Ovary (tissue), 9 donors: Measurements from ENCODE around the gene ABCE1. TPM values are rescaled to one million over a fixed set of nuclear protein-coding genes. Genes with fewer than 3 reads are reported as not detected.

Source experiments
- DNase-seq, 5 donors: peaks; one replicate each; pipeline ENCODE4 v3.0.0-alpha.2; 2019 to 2020
- H3K27ac ChIP-seq, 2 donors: fragments of 200-600 bp; one replicate each; pipeline versions ENCODE4 v1.5.1 to v1.8.0; 2019 to 2022
- H3K27me3 ChIP-seq: fragments of 200-600 bp; one replicate; pipeline ENCODE4 v1.8.0; 2022
- H3K36me3 ChIP-seq: fragments of 200-600 bp; sonication (generic); one replicate; pipeline ENCODE4 v1.5.1; 2019
- H3K4me1 ChIP-seq: one replicate; pipeline ENCODE4 v1.8.1; 2013; ENCODE audit warnings: mild to moderate bottlenecking, moderate library complexity; ENCODE audit not compliant: insufficient read depth
- H3K4me3 ChIP-seq: fragments of 200-600 bp; sonication (generic); one replicate; pipeline ENCODE4 v1.5.1; 2017
- H3K9me3 ChIP-seq, 2 donors: fragments of 200-600 bp in 1 of 2; sonication (generic) in 1 of 2; one replicate each; pipeline versions ENCODE4 v1.5.1 to v1.8.1; 2013 to 2019; ENCODE audit warnings: mild to moderate bottlenecking in 1 of 2, moderate library complexity in 1 of 2
- CTCF ChIP-seq, 3 donors: fragments of 450-650 bp in 2 of 3; fragments of 200-600 bp in 1 of 3; IDR thresholded peaks; one replicate each; pipeline versions ENCODE4 v1.5.1 to v1.8.0; 2016 to 2022; ENCODE audit warnings: antibody characterized with exemption in 3 of 3, mild to moderate bottlenecking in 1 of 3
- EP300 ChIP-seq: sonication (generic); formaldehyde crosslinking; IDR thresholded peaks from one replicate; pipeline ENCODE4 v1.6.1; 2017; ENCODE audit warnings: antibody characterized with exemption
- POLR2A ChIP-seq: fragments of 450-650 bp; IDR thresholded peaks from one replicate; pipeline ENCODE4 v1.6.1; 2017; ENCODE audit warnings: antibody characterized with exemption, mild to moderate bottlenecking, moderate library complexity
- WGBS, 3 donors: extraction: QIAGEN DNeasy Blood & Tissue Kit in 1 of 3; methylation state at CpG; one replicate each; pipeline versions ENCODE4 v1.1.5 to v1.1.7; 2013 to 2017; 5-methylcytosine and 5-hydroxymethylcytosine counted together
- intact Hi-C, 4 donors: fragments of 100-400 bp; cut with DNase I; formaldehyde crosslinking; loops; one replicate each; pipeline versions ENCODE4 v1.11.0 to v1.15.1; 2022 to 2023
- polyA plus RNA-seq, 2 donors: library from polyadenylated mRNA; stranded (reverse); fragments of 200-250 nt in 1 of 2; fragments of 350-450 nt in 1 of 2; fragmentation: Illumina TruSeq in 1 of 2; extraction: RNeasy Lipid Tissue Mini Kit (QIAGEN cat#74804) in 1 of 2; gene quantifications; one replicate each; pipeline ENCODE4 v1.2.3, GENCODE V29; 2013 to 2014
- total RNA-seq, 7 donors: library from RNA; depleted of rRNA in 2 of 7; stranded (reverse); fragments of >200 nt in 2 of 7; fragmentation: NEBNext Ultra II Directional in 3 of 7; extraction: Animal tissue kit (Norgen Biotek cat#: 25700) in 3 of 7; gene quantifications; one replicate each; pipeline versions ENCODE4 v1.1.0 to v1.2.4, GENCODE V29; 2016 to 2023
- donor health status: DM: no; HTN: no; CAD: no; lungs with moderate emphysema.
- donor health status: DM: no; HTN: no; CAD: no.
- donor health status: Bipolar disorder and iron deficiency.
- donor health status: DM: yes; HTN: yes; CAD: no.
- donor health status: DM: no; HTN: no; CAD: no.
- donor health status: DM: yes; HTN: yes; CAD: no.

Gene ABCE1
- total and polyA plus RNA-seq, 9 donors: 20.4 to 70.1 (median 50.2) TPM

DNA sequence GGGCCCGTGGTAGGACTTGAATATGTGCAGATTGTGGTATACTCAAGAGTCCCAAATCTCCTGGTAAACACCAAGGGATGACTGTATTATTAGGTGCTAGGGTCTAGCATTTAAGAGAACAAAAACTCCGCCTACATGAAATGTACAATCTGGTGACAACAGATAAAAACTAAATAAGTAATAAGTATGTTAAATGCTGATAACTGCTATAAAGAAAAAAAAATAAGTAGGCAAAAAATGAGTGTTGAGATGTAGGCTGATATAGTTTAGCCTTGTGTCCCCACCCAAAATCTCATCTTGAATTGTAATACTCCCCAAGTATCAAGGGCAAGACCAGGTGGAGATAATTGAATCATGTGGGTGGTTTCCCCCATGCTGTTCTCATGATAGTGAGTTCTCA, 58.9 kb downstream of the ABCE1 start:
- Histone ChIP-seq H3K4me3 (no peak overlapping the region), H3K9me3 (no peaks in the 10 kb centered on the region), H3K27me3 (no peaks in the 10 kb centered on the region), H3K4me1 (no peaks in the 10 kb centered on the region), H3K36me3 (no peaks in the 10 kb centered on the region), H3K27ac (no peak overlapping the region)
- WGBS, 3 donors: 94 to 97% (median 95%) methylated on average over 2 of the region's 2 CpGs
- DNase-seq: no peak
- no peak for TF ChIP-seq EP300
- TF ChIP-seq POLR2A: no peak
- no peak for TF ChIP-seq CTCF (IDR thresholded peaks at IDR 0.05)
- intact Hi-C loops: no loop called here

DNA sequence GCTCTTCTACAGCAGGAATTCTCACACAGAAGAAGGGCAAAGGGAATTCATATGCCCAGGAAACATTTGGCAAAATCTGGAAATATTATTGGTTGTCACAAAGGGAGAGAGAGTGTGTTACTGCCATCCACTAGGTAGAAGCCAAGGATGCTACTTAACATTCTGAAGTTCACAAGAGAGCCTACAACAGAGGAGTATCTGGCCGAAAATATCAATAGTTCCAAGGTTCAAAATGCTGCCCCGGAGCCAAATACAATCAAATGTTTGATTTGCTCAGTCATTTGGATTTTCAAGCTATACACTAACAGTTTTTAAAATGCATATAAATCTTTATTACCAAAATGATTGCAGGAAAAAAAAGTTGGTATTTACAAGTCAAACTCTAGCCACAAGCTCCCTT, 63.4 kb downstream of the ABCE1 start:
- TF ChIP-seq CTCF (IDR thresholded peaks at IDR 0.05) (no peak), EP300 (no peak), POLR2A (no peak)
- Histone ChIP-seq H3K36me3 (no peaks in the 10 kb centered on the region), H3K27me3 (no peaks in the 10 kb centered on the region), H3K27ac (no peak overlapping the region), H3K4me1 (no peaks in the 10 kb centered on the region), H3K9me3 (no peaks in the 10 kb centered on the region), H3K4me3 (no peak overlapping the region)
- no peak for DNase-seq
- WGBS, 3 donors: 44 to 45% (median 45%) methylated on average over 2 of the region's 2 CpGs
- intact Hi-C loops: no loop called here

DNA sequence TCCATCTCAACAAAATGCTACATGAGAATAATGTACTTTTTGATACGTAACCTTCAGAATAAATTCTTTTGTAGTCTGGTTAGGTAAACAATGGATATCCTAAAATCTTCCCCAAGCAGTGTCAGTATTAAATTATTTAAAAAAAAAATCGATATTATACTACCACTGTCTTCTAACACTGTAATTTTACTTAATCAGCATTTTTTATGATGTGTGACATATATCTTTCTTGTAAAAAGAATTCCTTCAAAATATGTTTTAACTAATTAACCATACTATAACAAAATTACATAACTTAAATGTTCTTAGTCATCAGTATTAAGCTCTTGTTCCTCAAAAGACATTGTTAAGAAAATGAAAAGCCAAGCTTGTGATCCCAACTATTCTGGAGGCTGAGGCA, 69.8 kb downstream of the ABCE1 start:
- Histone ChIP-seq H3K27me3 (no peaks in the 10 kb centered on the region), H3K36me3 (no peaks in the 10 kb centered on the region), H3K27ac (no peak overlapping the region), H3K4me1 (no peaks in the 10 kb centered on the region), H3K9me3 (no peaks in the 10 kb centered on the region), H3K4me3 (no peak overlapping the region)
- intact Hi-C loops: no loop called here
- 96 to 99% (median 98%) methylated on average over 2 of the region's 2 CpGs for WGBS, 3 donors
- DNase-seq: no peak
- TF ChIP-seq POLR2A (no peak), EP300 (no peak), CTCF (IDR thresholded peaks at IDR 0.05) (no peak)

DNA sequence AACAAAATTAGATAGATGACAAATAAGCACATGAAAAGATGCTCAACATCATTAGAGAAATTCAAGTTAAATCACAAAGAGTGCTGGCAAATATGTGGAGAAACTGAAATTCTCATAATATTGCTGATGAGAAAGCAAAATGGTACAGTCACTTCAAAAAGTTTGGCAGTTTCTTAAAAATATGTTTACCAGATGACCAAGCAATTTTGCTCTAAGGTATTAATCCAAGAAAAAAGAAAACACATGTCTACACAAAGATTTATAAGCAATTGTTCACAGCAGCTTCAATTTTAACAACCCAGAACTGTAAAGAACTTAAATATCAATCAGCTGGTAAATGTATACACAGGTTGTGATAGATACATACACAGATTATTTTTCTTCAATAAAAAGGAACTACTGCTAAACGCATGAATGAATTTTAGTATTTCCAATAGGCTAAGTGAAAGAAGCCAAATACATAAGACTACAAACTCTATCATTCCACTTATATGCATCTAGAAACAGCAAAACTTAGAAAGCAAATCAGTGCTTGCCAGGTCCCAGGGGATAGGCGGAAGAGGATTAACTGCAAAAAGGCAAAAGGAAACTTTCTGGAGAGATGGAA, 70.6 kb downstream of the ABCE1 start:
- Histone ChIP-seq H3K9me3 (no peaks in the 10 kb centered on the region), H3K27ac (no peak overlapping the region), H3K4me1 (no peaks in the 10 kb centered on the region), H3K36me3 (no peaks in the 10 kb centered on the region), H3K4me3 (no peak overlapping the region), H3K27me3 (no peaks in the 10 kb centered on the region)
- intact Hi-C loops: no loop called here
- WGBS, 3 donors: 95 to 96% (median 96%) methylated on average over 2 of the region's 2 CpGs
- TF ChIP-seq CTCF (IDR thresholded peaks at IDR 0.05) (no peak), EP300 (no peak), POLR2A (no peak)
- DNase-seq: no peak
